Neural crest cell (in vitro differentiated cells): Measurements from ENCODE around the gene MAP3K10. TPM values are rescaled to one million over a fixed set of nuclear protein-coding genes. Genes with fewer than 3 reads are reported as not detected.

Experiments used
- DNase-seq: peaks from one replicate; pipeline ENCODE4 v3.0.0; 2021; ENCODE audit warnings: low read depth, mixed read lengths, low spot score
- H3K27ac Mint-ChIP-seq: one replicate; pipeline ENCODE4 v1.8.0; 2021; ENCODE audit warnings: mild to moderate bottlenecking, mixed read lengths; ENCODE audit not compliant: unreplicated experiment
- H3K27me3 Mint-ChIP-seq: 2 replicates; pipeline ENCODE4 v1.8.0; 2021; ENCODE audit warnings: low read depth, mild to moderate bottlenecking, mixed read lengths
- H3K36me3 Mint-ChIP-seq: 2 replicates; pipeline ENCODE4 v1.8.0; 2021; ENCODE audit warnings: low read depth, mild to moderate bottlenecking, mixed read lengths
- H3K4me1 Mint-ChIP-seq: 2 replicates; pipeline ENCODE4 v1.8.0; 2021; ENCODE audit warnings: mixed read lengths
- H3K4me3 Mint-ChIP-seq: one replicate; pipeline ENCODE4 v1.8.0; 2021; ENCODE audit warnings: mild to moderate bottlenecking, mixed read lengths
- H3K9me3 Mint-ChIP-seq: 2 replicates; pipeline ENCODE4 v1.8.0; 2021; ENCODE audit warnings: mixed read lengths
- total RNA-seq: library from RNA; stranded (reverse); gene quantifications from 2 replicates; pipeline ENCODE4 v1.2.1, GENCODE V29; 2021
- TF ChIP-seq, protein P1 (sequence below): fragments of 200-600 bp; sonication (generic); conservative IDR thresholded peaks from 2 replicates; pipeline ENCODE4 v1.5.0; 2021; ENCODE audit warnings: antibody characterized with exemption, mild to moderate bottlenecking

MAP3K10 gene
- total RNA-seq, 1 donor from 2014 or later: 34.2 TPM

DNA sequence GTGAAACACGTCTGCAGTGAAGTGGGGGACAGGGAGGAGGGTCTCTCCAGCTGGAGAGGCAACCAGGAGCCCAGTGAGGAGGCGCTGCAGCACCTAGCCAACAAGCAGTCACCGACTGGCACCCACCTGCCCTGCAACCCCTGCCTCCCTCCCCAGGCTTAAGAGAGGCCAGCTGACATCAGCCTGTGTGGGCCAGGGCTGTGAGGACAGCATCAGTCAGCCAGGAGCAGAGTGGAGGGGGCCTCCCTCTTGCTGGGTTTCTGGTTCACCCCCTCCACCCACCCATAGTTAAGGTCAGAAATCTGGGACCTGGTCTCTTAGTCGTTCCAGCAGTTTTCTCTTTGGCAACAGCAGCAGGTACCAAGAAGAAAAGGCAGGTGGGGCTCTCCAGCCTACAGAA, 60.8 kb downstream of the MAP3K10 start:
- Mint-ChIP-seq H3K27me3 (no peaks in the 10 kb centered on the region), H3K4me3 (no peak overlapping the region), H3K36me3 (peaks cover 5% of the 10 kb centered on the region), H3K4me1 (peaks cover 6% of the 10 kb centered on the region), H3K27ac (no peak overlapping the region), H3K9me3 (no peaks in the 10 kb centered on the region)
- DNase-seq: no peak
- TF ChIP-seq, protein P1, sequence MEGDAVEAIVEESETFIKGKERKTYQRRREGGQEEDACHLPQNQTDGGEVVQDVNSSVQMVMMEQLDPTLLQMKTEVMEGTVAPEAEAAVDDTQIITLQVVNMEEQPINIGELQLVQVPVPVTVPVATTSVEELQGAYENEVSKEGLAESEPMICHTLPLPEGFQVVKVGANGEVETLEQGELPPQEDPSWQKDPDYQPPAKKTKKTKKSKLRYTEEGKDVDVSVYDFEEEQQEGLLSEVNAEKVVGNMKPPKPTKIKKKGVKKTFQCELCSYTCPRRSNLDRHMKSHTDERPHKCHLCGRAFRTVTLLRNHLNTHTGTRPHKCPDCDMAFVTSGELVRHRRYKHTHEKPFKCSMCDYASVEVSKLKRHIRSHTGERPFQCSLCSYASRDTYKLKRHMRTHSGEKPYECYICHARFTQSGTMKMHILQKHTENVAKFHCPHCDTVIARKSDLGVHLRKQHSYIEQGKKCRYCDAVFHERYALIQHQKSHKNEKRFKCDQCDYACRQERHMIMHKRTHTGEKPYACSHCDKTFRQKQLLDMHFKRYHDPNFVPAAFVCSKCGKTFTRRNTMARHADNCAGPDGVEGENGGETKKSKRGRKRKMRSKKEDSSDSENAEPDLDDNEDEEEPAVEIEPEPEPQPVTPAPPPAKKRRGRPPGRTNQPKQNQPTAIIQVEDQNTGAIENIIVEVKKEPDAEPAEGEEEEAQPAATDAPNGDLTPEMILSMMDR: no peak

DNA sequence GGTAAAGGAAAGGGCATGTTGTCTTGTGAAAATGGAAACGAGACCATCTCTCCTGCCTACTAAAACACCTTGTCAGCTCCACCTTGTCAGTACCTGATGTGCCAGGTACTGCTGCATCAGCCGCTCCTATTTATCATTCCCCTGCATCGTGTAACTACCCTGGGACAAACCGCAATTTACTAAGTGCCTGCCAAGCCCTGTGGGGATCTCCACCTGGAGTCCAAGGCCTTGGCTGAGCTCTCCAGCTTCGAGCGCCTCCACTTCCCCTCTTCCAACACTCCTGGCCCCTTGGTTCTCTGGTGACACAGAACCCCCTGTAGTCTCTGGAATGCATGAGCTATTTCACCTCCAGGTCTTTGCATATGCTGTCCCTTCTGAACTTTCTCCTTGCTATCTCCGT, 61.2 kb downstream of the MAP3K10 start:
- H3K4me1 Mint-ChIP-seq: peaks cover 6% of the 10 kb centered on the region
- TF ChIP-seq, protein P1: no peak
- no peak overlapping the region for H3K4me3 Mint-ChIP-seq
- peaks cover 5% of the 10 kb centered on the region for H3K36me3 Mint-ChIP-seq
- peak overlapping the region; percentile 28 for H3K27ac Mint-ChIP-seq
- no peaks in the 10 kb centered on the region for H3K9me3 Mint-ChIP-seq
- no peak for DNase-seq
- no peaks in the 10 kb centered on the region for H3K27me3 Mint-ChIP-seq

DNA sequence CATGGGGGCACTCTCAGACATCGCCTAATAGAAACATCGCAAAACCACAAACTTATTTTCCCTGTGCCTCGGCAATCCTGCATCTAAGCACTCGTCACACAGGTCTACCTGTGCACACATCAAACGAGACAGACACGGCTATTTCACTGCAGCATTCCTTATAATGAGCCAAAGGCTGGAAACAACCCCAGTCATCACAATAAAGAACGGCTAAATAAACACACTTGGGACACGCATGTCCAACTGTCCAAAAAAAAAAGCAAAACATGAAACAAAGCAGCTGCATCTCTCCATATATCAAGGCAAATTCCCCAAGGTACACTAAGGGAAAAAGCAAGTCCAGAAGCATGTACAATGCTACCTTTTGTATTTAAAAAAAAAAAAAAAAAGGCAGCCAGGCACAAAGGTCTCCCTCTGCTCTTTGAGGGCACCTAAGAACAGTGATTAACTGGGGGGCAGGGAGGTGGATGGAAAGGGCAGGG, 62.4 kb downstream of the MAP3K10 start:
- H3K36me3 Mint-ChIP-seq: peaks cover 8% of the 10 kb centered on the region
- H3K4me1 Mint-ChIP-seq: peaks cover 6% of the 10 kb centered on the region

DNA sequence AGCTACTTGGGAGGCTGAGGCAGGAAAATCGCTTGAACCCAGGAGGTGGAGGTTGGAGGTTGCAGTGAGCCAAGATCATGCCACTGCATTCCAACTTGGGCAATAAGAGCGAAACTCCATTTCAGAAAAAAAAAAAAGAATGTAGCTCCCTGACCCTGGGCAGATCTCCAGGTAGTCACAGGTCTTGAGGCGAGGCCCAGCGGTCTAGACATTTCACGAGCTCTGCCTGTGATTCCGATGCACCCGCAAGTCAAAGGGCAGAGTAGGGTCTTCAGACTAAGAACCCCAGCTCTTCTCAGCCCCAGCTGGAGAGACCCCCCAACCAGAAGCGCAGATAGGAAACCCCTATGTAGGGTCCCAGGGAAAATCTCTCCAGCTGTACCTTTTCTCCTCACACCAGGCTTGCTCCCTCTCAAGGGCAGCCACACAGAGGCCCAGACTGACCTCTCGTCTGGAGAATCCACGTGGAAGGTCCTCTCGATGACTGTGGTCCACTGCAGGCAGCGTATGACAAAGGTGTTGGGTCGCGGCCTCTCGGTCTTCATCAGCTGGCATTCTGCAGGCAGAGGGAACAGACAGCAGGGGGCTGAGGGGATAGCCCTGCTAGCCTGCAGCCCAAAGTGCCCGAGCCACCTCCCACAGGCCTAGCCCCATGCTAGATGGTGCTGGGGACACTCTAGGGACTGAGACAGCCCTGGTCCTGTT, 63.6 kb downstream of the MAP3K10 start:
- no peaks in the 10 kb centered on the region for H3K27me3 Mint-ChIP-seq
- peaks cover 6% of the 10 kb centered on the region for H3K4me1 Mint-ChIP-seq
- no peak for DNase-seq
- no peaks in the 10 kb centered on the region for H3K9me3 Mint-ChIP-seq
- TF ChIP-seq, protein P1: no peak
- H3K27ac Mint-ChIP-seq: peak overlapping the region; percentile 35
- H3K36me3 Mint-ChIP-seq: peaks cover 8% of the 10 kb centered on the region
- no peak overlapping the region for H3K4me3 Mint-ChIP-seq

More for the DNA sequence above, 62.4 kb downstream of the MAP3K10 start:
- no peak for DNase-seq
- H3K4me3 Mint-ChIP-seq: no peak overlapping the region
- TF ChIP-seq, protein P1: no peak
- no peaks in the 10 kb centered on the region for H3K9me3 Mint-ChIP-seq
- H3K27me3 Mint-ChIP-seq: no peaks in the 10 kb centered on the region
- no peak overlapping the region for H3K27ac Mint-ChIP-seq

DNA sequence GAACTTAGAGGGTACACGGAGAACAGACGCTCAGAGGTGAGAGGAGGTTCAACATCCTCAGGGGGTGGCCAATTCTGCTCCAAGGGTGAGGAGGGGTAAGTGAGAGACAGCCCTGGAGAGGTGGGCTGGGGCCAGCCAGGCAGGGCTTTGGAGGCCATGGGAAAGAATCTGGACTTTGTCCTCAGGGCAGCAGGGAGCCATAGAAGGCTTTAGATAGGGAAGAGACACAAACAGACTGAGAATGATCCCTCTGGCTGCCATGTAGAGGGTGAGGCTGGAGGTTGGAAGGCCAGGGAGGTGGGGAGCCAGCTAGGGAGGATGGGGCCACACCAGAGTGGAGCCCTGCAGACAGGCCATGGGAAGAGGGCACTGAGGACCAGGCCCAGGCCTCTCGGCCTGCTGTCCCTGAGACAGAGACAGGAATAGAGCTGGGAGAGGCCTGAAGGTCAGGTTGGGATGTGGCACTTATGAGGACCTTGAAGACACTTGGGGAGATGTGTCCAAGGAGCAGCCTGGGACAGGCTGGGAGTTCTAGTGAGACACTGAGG, 64.5 kb downstream of the MAP3K10 start:
- no peak overlapping the region for H3K4me3 Mint-ChIP-seq
- no peak for DNase-seq
- peaks cover 8% of the 10 kb centered on the region for H3K36me3 Mint-ChIP-seq
- no peaks in the 10 kb centered on the region for H3K27me3 Mint-ChIP-seq
- TF ChIP-seq, protein P1: no peak
- peak overlapping the region; percentile 35 for H3K27ac Mint-ChIP-seq
- peaks cover 6% of the 10 kb centered on the region for H3K4me1 Mint-ChIP-seq
- no peaks in the 10 kb centered on the region for H3K9me3 Mint-ChIP-seq
